OCI-LY7 (cell line): ENCODE measurements around the gene KLK2. TPM values are rescaled to one million over a fixed set of nuclear protein-coding genes. Genes with fewer than 3 reads are reported as not detected.

Source experiments
- BruUV-seq: library from RNA; stranded (reverse); fragments of 400-500 nt; replicated peaks from 2 replicates; lab custom pipeline; 2021; lab: Mats Ljungman, UMichigan
- CTCF ChIA-PET: fragments of 300-600 bp; sonication (Branson Sonifier 250); formaldehyde crosslinking; loops from one replicate; lab custom pipeline; 2022; ENCODE audit warnings: antibody characterized with exemption; ENCODE audit not compliant: unreplicated experiment; lab: Charles Lee
- POLR2A ChIA-PET: fragments of 300-600 bp; sonication (Branson Sonifier 250); formaldehyde crosslinking; loops from one replicate; lab custom pipeline; 2022; ENCODE audit warnings: antibody characterized with exemption; lab: Charles Lee
- DNase-seq: peaks from one replicate; pipeline ENCODE4 v3.0.0-alpha.2; 2015; ENCODE audit warnings: low spot score
- H2AFZ ChIP-seq: fragments of 200-600 bp; sonication (generic), shearing (Covaris generic); 2 replicates; pipeline ENCODE4 v1.6.1; 2014; ENCODE audit warnings: mild to moderate bottlenecking, antibody characterized with exemption, low read length, moderate library complexity
- H3K27ac ChIP-seq: fragments of 200-600 bp; sonication (generic); 2 replicates; pipeline ENCODE4 v1.5.1; 2014; ENCODE audit warnings: mixed run types, low read depth, mild to moderate bottlenecking, moderate library complexity, low read length, inconsistent platforms; ENCODE audit not compliant: poor library complexity, severe bottlenecking
- H3K36me3 ChIP-seq: fragments of 200-600 bp; sonication (generic); 2 replicates; pipeline ENCODE4 v1.6.1; 2014; ENCODE audit warnings: mild to moderate bottlenecking, antibody characterized with exemption, low read length, moderate library complexity, mixed read lengths; ENCODE audit not compliant: insufficient read depth
- H3K4me1 ChIP-seq: fragments of 200-600 bp; sonication (generic); 2 replicates; pipeline ENCODE4 v1.5.1; 2014; ENCODE audit warnings: mild to moderate bottlenecking, low read length; ENCODE audit not compliant: insufficient read depth, poor library complexity, severe bottlenecking
- H3K4me2 ChIP-seq: fragments of 200-600 bp; sonication (generic); 2 replicates; pipeline ENCODE4 v1.6.1; 2014; ENCODE audit warnings: mild to moderate bottlenecking, low read length
- H3K4me3 ChIP-seq: fragments of 200-600 bp; sonication (generic); 2 replicates; pipeline ENCODE4 v1.5.1; 2014; ENCODE audit warnings: mild to moderate bottlenecking, low read depth, low read length; ENCODE audit not compliant: poor library complexity, severe bottlenecking
- H3K79me2 ChIP-seq: fragments of 200-600 bp; sonication (generic); 2 replicates; pipeline ENCODE4 v1.6.1; 2016; ENCODE audit warnings: low read depth, mild to moderate bottlenecking, low read length, moderate library complexity, mixed read lengths; ENCODE audit not compliant: insufficient read depth
- H3K9me2 ChIP-seq: fragments of 200-600 bp; sonication (generic); 2 replicates; pipeline ENCODE4 v1.6.1; 2016; ENCODE audit warnings: mild to moderate bottlenecking, low read length, mixed read lengths; ENCODE audit not compliant: insufficient read depth
- H3K9me3 ChIP-seq: fragments of 200-600 bp; sonication (generic); 2 replicates; pipeline ENCODE4 v1.6.1; 2014; ENCODE audit warnings: mild to moderate bottlenecking, mixed run types, low read length, mixed read lengths
- H4K20me1 ChIP-seq: fragments of 200-600 bp; sonication (generic); 2 replicates; pipeline ENCODE4 v1.6.1; 2014; ENCODE audit warnings: mild to moderate bottlenecking, antibody characterized with exemption, low read length, moderate library complexity, mixed read lengths; ENCODE audit not compliant: insufficient read depth
- EZH2phosphoT487 ChIP-seq: fragments of 200-600 bp; sonication (generic); IDR thresholded peaks from 2 replicates; pipeline ENCODE4 v1.6.1; 2018; ENCODE audit warnings: low read depth, borderline replicate concordance, mild to moderate bottlenecking, mixed run types, antibody characterized with exemption, low read length, moderate library complexity, mixed read lengths
- intact Hi-C: fragments of 100-400 bp; cut with micrococcal nuclease; formaldehyde crosslinking; loops from one replicate; pipeline ENCODE4 v1.10.0; 2022; ENCODE audit not compliant: unreplicated experiment
- total RNA-seq, 2 experiments: library from RNA; depleted of rRNA in 1 of 2; stranded (reverse); fragments of >200 nt in 1 of 2; shearing (Covaris generic) in 1 of 2; gene quantifications; 2 replicates each; pipeline ENCODE4 v1.2.3, GENCODE V29; 2014 to 2022
- TF ChIP-seq, protein P1 (sequence below): fragments of 200-600 bp; sonication (generic); conservative IDR thresholded peaks from 2 replicates; pipeline ENCODE4 v1.5.1; 2014; ENCODE audit warnings: mild to moderate bottlenecking, antibody characterized with exemption, low read length, moderate library complexity, mixed read lengths

KLK2 gene
- total RNA-seq, 2 experiments from 2014 or later = not detected

DNA sequence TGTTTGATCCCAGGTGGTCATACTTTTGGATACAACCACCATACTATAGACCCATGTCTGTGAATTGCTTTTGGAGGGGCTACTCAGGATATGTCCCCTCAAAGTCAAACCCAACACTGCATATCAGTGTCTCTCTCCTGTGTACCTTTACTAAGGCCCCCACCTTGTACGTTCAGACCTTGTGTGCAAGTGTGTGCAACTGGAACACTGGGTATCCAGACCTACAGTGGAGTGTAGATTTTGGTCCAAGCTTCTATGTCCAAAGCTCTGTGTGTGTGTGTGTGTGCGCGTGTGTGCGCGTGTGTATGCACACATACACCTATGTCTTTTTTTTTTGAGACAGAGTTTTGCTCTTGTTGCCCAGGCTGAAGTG, 18.0 kb downstream of the KLK2 start:
- no peak overlapping the region for H3K4me3 ChIP-seq
- no peak overlapping the region for H2AFZ ChIP-seq
- ChIA-PET POLR2A (no interaction called here), CTCF (no interaction called here)
- H3K9me3 ChIP-seq = 0 out of 2 replicates have a peak, but pooled peaks cover 8% of the 10 kb centered on the region
- intact Hi-C loops = no loop called here
- BruUV-seq = no TSS peak
- no peak for TF ChIP-seq EZH2phosphoT487
- TF ChIP-seq, protein P1, sequence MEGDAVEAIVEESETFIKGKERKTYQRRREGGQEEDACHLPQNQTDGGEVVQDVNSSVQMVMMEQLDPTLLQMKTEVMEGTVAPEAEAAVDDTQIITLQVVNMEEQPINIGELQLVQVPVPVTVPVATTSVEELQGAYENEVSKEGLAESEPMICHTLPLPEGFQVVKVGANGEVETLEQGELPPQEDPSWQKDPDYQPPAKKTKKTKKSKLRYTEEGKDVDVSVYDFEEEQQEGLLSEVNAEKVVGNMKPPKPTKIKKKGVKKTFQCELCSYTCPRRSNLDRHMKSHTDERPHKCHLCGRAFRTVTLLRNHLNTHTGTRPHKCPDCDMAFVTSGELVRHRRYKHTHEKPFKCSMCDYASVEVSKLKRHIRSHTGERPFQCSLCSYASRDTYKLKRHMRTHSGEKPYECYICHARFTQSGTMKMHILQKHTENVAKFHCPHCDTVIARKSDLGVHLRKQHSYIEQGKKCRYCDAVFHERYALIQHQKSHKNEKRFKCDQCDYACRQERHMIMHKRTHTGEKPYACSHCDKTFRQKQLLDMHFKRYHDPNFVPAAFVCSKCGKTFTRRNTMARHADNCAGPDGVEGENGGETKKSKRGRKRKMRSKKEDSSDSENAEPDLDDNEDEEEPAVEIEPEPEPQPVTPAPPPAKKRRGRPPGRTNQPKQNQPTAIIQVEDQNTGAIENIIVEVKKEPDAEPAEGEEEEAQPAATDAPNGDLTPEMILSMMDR = no peak
- H3K4me1 ChIP-seq = no peaks in the 10 kb centered on the region
- no peaks in the 10 kb centered on the region for H3K79me2 ChIP-seq
- DNase-seq = no peak
- H3K27ac ChIP-seq = no peak overlapping the region
- H4K20me1 ChIP-seq = no peaks in the 10 kb centered on the region
- no peaks in the 10 kb centered on the region for H3K9me2 ChIP-seq
- H3K4me2 ChIP-seq = no peak overlapping the region
- H3K36me3 ChIP-seq = no peaks in the 10 kb centered on the region

DNA sequence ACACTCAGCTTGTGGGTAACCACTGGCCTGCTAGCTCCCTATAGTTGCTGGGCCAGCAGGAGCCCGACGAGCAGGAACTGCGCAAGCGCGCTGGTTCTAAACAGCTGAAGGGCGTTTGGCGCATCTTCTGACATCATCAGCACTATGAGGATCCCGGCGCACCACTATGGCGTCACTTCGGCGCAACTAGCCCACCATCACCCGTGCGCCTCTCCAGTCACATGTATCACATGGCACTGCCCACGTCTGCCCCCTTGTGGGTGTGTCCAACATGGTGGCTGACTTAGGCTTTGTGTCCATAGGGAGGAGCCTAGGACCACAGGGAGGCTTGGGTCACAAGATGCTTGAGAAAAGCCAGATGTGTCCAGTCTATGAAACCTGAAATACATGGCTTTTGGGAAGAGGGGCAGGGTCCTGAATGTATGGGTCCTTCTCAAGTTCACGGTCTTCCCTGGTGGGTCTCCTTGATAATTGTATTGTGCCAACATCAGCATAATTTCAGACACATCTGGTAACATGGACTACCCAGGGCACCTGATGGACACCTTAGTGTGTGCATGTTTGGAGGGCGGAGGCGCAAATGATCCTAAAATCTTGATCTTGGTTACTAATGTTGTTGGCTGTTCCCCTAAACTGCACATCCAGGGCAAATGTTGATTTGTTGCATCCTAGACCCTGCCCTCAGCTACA, 20.0 kb downstream of the KLK2 start:
- TF ChIP-seq EZH2phosphoT487 = no peak
- TF ChIP-seq, protein P1 = peak; percentile 34; the same call in 1 of the 2 replicates
- H3K27ac ChIP-seq = no peak overlapping the region
- no peaks in the 10 kb centered on the region for H3K9me2 ChIP-seq
- no peak overlapping the region for H3K4me2 ChIP-seq
- no peak overlapping the region for H3K4me3 ChIP-seq
- ChIA-PET CTCF (no interaction called here), POLR2A (interaction anchor here (0.9 kb wide), 1 partner anchor 93 kb away, joined by 3 read pairs; no protein-coding TSS in a partner anchor)
- H3K4me1 ChIP-seq = peaks cover 6% of the 10 kb centered on the region
- DNase-seq = peak; percentile 8
- intact Hi-C loops = no loop called here
- no peak overlapping the region for H2AFZ ChIP-seq
- no peaks in the 10 kb centered on the region for H3K79me2 ChIP-seq
- BruUV-seq = no TSS peak
- no peaks in the 10 kb centered on the region for H4K20me1 ChIP-seq
- no peaks in the 10 kb centered on the region for H3K36me3 ChIP-seq
- H3K9me3 ChIP-seq = 0 out of 2 replicates have a peak, but pooled peaks cover 8% of the 10 kb centered on the region
